ENCODE measurements around the gene CD151. TPM values are rescaled to one million over a fixed set of nuclear protein-coding genes. Genes with fewer than 3 reads are reported as not detected.
A peak's percentile ranks its signal among the peaks of the same experiment; 100 is the strongest.

Gene CD151
- total and polyA plus RNA-seq, 4 experiments from 2014 or later = 9.7 to 24.8 (median 22.1) TPM

- H3K27me3 Mint-ChIP-seq = no peaks in the 10 kb centered on the region
- no peaks in the 10 kb centered on the region for H3K9me3 Mint-ChIP-seq
- Histone ChIP-seq H3K9me3 (ENCODE audit: control insufficient read depth in 1 of 2, low read length in 2 of 2) (no peaks in the 10 kb centered on the region), H3K27ac (ENCODE audit: low read depth, low read length) (no peak overlapping the region), H3K27me3 (ENCODE audit: insufficient read depth, low read length) (no peaks in the 10 kb centered on the region), H3K36me3 (ENCODE audit: insufficient read depth, low read length) (no peaks in the 10 kb centered on the region), H3K4me3 (ENCODE audit: low read length in 2 of 2) (no peak overlapping the region), H3K4me1 (ENCODE audit: insufficient read depth, low read length) (no peaks in the 10 kb centered on the region)
- H3K4me3 Mint-ChIP-seq = peak overlapping the region in 1 of 8 donors; percentile 64
- no peak overlapping the region for H3K27ac Mint-ChIP-seq
- no peaks in the 10 kb centered on the region for H3K36me3 Mint-ChIP-seq
- no peak for DNase-seq
- CTCF ChIA-PET (ENCODE audit: partially characterized antibody) = no interaction called here
- peaks cover 0 to 5% (median 1%) of the 10 kb centered on the region in 4 donors for H3K4me1 Mint-ChIP-seq
- POLR2A ChIA-PET (ENCODE audit: partially characterized antibody) = no interaction called here
- intact Hi-C loops (cut with micrococcal nuclease) = no loop called here
Observed at GRCh38 chr11:858053-858761, 25.5 kb downstream of the CD151 start.

GRCh38 chr11:858762-859339, 26.1 kb downstream of the CD151 start:
- ChIA-PET POLR2A (ENCODE audit: partially characterized antibody) (no interaction called here), CTCF (ENCODE audit: partially characterized antibody) (no interaction called here)
- Mint-ChIP-seq H3K4me3 (no peak overlapping the region), H3K9me3 (no peaks in the 10 kb centered on the region), H3K27me3 (no peaks in the 10 kb centered on the region), H3K27ac (no peak overlapping the region), H3K4me1 (peaks cover 0 to 5% (median 1%) of the 10 kb centered on the region in 4 donors), H3K36me3 (no peaks in the 10 kb centered on the region)
- Histone ChIP-seq H3K27ac (ENCODE audit: low read depth, low read length) (no peak overlapping the region), H3K4me3 (ENCODE audit: low read length in 2 of 2) (no peak overlapping the region), H3K4me1 (ENCODE audit: insufficient read depth, low read length) (no peaks in the 10 kb centered on the region), H3K27me3 (ENCODE audit: insufficient read depth, low read length) (no peaks in the 10 kb centered on the region), H3K36me3 (ENCODE audit: insufficient read depth, low read length) (no peaks in the 10 kb centered on the region), H3K9me3 (ENCODE audit: control insufficient read depth in 1 of 2, low read length in 2 of 2) (no peaks in the 10 kb centered on the region)
- intact Hi-C loops (cut with micrococcal nuclease) = no loop called here
- DNase-seq = no peak

DNA sequence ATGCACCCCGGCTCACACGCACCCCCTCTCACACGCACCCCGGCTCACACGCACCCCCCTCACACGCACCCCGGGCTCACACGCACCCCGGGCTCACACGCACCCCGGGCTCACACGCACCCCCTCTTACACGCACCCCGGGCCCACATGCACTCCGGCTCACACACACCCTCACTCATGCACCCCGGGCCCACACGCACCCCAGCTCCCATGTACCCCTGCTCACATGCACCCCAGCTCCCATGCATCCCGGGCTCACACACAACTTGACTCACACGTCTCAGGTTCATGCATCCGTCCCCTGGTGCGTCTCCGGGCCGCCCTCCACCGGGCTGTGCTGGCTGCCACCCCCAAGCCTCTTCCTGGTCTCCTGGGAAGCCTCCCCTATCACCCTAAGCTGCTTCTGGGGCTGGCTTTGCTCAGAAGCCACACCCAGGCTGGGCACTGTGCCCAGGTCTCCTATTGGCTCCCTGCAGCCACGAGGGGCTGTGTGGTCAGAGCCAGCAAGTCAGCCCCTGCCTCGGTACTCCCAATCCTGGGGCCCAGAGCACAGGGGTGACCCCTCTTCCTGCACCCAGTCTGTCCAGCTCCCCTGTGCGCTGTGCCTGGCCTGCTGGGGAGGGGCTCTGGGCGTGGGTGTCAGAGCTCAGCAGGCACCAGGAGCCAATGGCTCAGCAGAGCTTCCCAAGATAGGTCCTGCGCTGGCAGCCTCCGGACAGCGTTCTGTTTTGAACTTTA, 26.8 kb downstream of the CD151 start:
- Histone ChIP-seq H3K27ac (ENCODE audit: low read depth, low read length) (no peak overlapping the region), H3K4me3 (ENCODE audit: low read length in 2 of 2) (no peak overlapping the region), H3K36me3 (ENCODE audit: insufficient read depth, low read length) (no peaks in the 10 kb centered on the region), H3K4me1 (ENCODE audit: insufficient read depth, low read length) (no peaks in the 10 kb centered on the region), H3K9me3 (ENCODE audit: control insufficient read depth in 1 of 2, low read length in 2 of 2) (no peaks in the 10 kb centered on the region), H3K27me3 (ENCODE audit: insufficient read depth, low read length) (no peaks in the 10 kb centered on the region)
- POLR2A ChIA-PET (ENCODE audit: partially characterized antibody) = no interaction called here
- no peak overlapping the region for H3K27ac Mint-ChIP-seq
- no peaks in the 10 kb centered on the region for H3K27me3 Mint-ChIP-seq
- no peak for DNase-seq
- H3K36me3 Mint-ChIP-seq = no peaks in the 10 kb centered on the region
- no peaks in the 10 kb centered on the region for H3K9me3 Mint-ChIP-seq
- CTCF ChIA-PET (ENCODE audit: partially characterized antibody) = no interaction called here
- intact Hi-C loops (cut with micrococcal nuclease) = no loop called here
- peaks cover 0 to 5% (median 1%) of the 10 kb centered on the region in 4 donors for H3K4me1 Mint-ChIP-seq
- H3K4me3 Mint-ChIP-seq = no peak overlapping the region

DNA sequence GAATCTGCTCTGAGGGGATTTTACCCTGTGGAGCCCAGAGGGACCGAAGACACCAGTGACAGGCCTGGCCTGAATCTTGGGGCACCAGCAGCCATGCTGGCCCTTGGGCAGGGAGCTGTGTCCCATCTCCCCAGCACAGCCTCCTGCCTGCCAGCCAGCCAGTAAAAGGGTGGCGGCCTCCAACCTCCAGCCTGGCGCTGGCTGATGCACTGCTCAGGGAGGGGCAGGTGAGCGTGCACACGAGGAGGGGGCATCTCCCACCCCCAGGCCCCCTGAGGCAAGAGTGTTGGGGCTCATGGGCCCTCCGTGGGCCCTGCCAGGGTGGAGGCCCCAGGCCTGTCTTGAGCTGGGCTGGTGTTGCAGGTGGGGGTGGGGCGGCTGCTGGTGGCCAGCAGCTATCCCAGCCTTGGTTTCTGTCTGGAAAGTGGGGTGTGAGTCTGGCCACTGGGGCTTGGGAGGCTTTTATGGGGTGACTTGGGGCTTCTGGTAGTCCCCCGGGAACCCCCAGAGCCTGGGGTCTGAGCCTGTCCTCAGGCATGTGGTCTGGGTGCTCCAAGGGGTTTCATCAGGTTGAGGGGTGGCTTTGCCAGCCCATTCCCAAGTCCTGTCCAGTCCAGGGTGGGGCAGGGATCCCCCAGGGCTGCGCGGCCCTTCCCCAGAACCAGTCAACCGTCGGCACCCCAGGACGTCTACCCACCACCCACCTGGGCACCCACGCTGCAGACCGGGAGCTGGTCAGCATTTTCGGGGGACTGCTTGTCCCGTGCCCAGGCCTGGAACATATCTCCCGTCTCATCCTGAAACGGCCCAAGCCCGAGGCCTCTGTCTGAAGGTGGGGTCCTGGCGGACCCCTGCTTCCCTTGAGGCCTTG, 27.7 kb downstream of the CD151 start:
- no peak for DNase-seq
- ChIA-PET POLR2A (ENCODE audit: partially characterized antibody) (no interaction called here), CTCF (ENCODE audit: partially characterized antibody) (no interaction called here)
- Mint-ChIP-seq H3K36me3 (no peaks in the 10 kb centered on the region), H3K9me3 (no peaks in the 10 kb centered on the region), H3K4me3 (no peak overlapping the region), H3K27me3 (no peaks in the 10 kb centered on the region), H3K4me1 (peaks cover 0 to 5% (median 1%) of the 10 kb centered on the region in 4 donors), H3K27ac (no peak overlapping the region)
- H3K27ac ChIP-seq (ENCODE audit: low read depth, low read length) = no peak overlapping the region
- H3K27me3 ChIP-seq (ENCODE audit: insufficient read depth, low read length) = no peaks in the 10 kb centered on the region
- intact Hi-C loops (cut with micrococcal nuclease) = no loop called here
- H3K4me3 ChIP-seq (ENCODE audit: low read length in 2 of 2) = no peak overlapping the region
- H3K9me3 ChIP-seq (ENCODE audit: control insufficient read depth in 1 of 2, low read length in 2 of 2) = no peaks in the 10 kb centered on the region
- H3K4me1 ChIP-seq (ENCODE audit: insufficient read depth, low read length) = no peaks in the 10 kb centered on the region
- H3K36me3 ChIP-seq (ENCODE audit: insufficient read depth, low read length) = no peaks in the 10 kb centered on the region

DNA sequence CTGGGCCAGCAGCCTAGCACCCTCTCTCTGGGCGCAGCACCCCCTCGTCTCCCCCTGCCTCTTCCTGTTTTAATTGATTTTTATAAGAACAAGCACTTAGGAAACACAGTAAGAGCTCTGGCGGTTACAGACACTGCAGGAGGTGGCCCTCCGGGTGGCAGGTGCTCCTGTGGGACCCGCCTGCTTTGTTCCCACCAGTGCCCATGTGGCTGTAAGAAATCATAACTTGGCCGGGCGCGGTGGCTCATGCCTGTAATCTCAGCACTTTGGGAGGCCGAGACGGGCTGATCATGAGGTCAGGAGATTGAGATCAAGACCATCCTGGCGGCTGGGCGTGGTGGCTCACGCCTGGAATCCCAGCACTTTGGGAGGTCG, 28.3 kb downstream of the CD151 start:
- ChIA-PET POLR2A (ENCODE audit: partially characterized antibody) (interaction anchor here (0.6 kb wide), 1 partner anchor 18 kb away, joined by 3 read pairs; the partner anchor contains the start of gene TSPAN4), CTCF (ENCODE audit: partially characterized antibody) (no interaction called here)
- no peaks in the 10 kb centered on the region for H3K9me3 Mint-ChIP-seq
- Histone ChIP-seq H3K4me1 (ENCODE audit: insufficient read depth, low read length) (no peaks in the 10 kb centered on the region), H3K27ac (ENCODE audit: low read depth, low read length) (no peak overlapping the region), H3K4me3 (ENCODE audit: low read length in 2 of 2) (no peak overlapping the region), H3K27me3 (ENCODE audit: insufficient read depth, low read length) (no peaks in the 10 kb centered on the region), H3K9me3 (ENCODE audit: control insufficient read depth in 1 of 2, low read length in 2 of 2) (no peaks in the 10 kb centered on the region), H3K36me3 (ENCODE audit: insufficient read depth, low read length) (no peaks in the 10 kb centered on the region)
- no peaks in the 10 kb centered on the region for H3K36me3 Mint-ChIP-seq
- intact Hi-C loops (cut with micrococcal nuclease) = no loop called here
- no peak for DNase-seq
- H3K27ac Mint-ChIP-seq = peak overlapping the region in 1 of 7 donors; percentile 13
- peaks cover 0 to 5% (median 1%) of the 10 kb centered on the region in 4 donors for H3K4me1 Mint-ChIP-seq
- no peak overlapping the region for H3K4me3 Mint-ChIP-seq
- no peaks in the 10 kb centered on the region for H3K27me3 Mint-ChIP-seq

DNA sequence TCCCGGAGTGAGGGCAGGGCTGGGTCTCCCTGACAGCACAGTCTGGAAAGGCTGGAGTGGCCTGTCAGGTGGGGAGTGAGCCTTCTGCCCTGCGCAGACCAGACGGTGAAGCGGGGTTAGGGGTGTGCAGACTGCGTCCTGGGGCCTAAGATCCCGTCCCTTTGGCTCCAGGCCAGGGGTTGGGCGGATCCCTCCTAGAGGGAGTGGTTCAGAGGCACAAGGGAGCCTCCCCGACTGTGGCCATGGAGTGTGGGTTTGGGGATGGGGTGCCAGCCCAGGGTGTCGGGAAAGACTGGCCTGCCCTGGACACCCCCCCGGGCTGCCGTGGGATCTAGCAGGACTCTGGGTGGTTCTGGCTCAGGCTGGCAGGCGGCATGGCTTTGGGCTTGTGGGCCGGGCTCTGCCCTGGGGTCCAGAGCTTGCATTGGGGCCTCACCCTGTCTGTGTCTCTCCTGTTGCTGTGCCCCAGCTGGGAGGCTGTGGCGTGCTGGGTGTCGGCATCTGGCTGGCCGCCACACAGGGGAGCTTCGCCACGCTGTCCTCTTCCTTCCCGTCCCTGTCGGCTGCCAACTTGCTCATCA, 29.4 kb downstream of the CD151 start:
- Histone ChIP-seq H3K4me1 (ENCODE audit: insufficient read depth, low read length) (no peaks in the 10 kb centered on the region), H3K36me3 (ENCODE audit: insufficient read depth, low read length) (no peaks in the 10 kb centered on the region), H3K27ac (ENCODE audit: low read depth, low read length) (no peak overlapping the region), H3K4me3 (ENCODE audit: low read length in 2 of 2) (no peak overlapping the region), H3K9me3 (ENCODE audit: control insufficient read depth in 1 of 2, low read length in 2 of 2) (no peaks in the 10 kb centered on the region), H3K27me3 (ENCODE audit: insufficient read depth, low read length) (no peaks in the 10 kb centered on the region)
- no peaks in the 10 kb centered on the region for H3K4me1 Mint-ChIP-seq
- intact Hi-C loops (cut with micrococcal nuclease) = no loop called here
- no peak for DNase-seq
- H3K9me3 Mint-ChIP-seq = no peaks in the 10 kb centered on the region
- no peak overlapping the region for H3K4me3 Mint-ChIP-seq
- no peaks in the 10 kb centered on the region for H3K36me3 Mint-ChIP-seq
- ChIA-PET POLR2A (ENCODE audit: partially characterized antibody) (no interaction called here), CTCF (ENCODE audit: partially characterized antibody) (no interaction called here)
- no peaks in the 10 kb centered on the region for H3K27me3 Mint-ChIP-seq
- peak overlapping the region in 2 of 7 donors; percentile 12 to 23 for H3K27ac Mint-ChIP-seq

- no peak overlapping the region for H3K27ac Mint-ChIP-seq
- Histone ChIP-seq H3K9me3 (ENCODE audit: control insufficient read depth in 1 of 2, low read length in 2 of 2) (no peaks in the 10 kb centered on the region), H3K4me1 (ENCODE audit: insufficient read depth, low read length) (no peaks in the 10 kb centered on the region), H3K36me3 (ENCODE audit: insufficient read depth, low read length) (no peaks in the 10 kb centered on the region), H3K4me3 (ENCODE audit: low read length in 2 of 2) (no peak overlapping the region), H3K27ac (ENCODE audit: low read depth, low read length) (no peak overlapping the region), H3K27me3 (ENCODE audit: insufficient read depth, low read length) (no peaks in the 10 kb centered on the region)
- H3K27me3 Mint-ChIP-seq = no peaks in the 10 kb centered on the region
- H3K36me3 Mint-ChIP-seq = no peaks in the 10 kb centered on the region
- H3K9me3 Mint-ChIP-seq = no peaks in the 10 kb centered on the region
- POLR2A ChIA-PET (ENCODE audit: partially characterized antibody) = no interaction called here
- intact Hi-C loops (cut with micrococcal nuclease) = no loop called here
- no peaks in the 10 kb centered on the region for H3K4me1 Mint-ChIP-seq
- no peak for DNase-seq
- CTCF ChIA-PET (ENCODE audit: partially characterized antibody) = no interaction called here
- H3K4me3 Mint-ChIP-seq = no peak overlapping the region
Observed at GRCh38 chr11:862696-863022, 29.9 kb downstream of the CD151 start.
